Dedifferentiated amniotic fluid mesenchymal stem cell (primary cell): ENCODE results near the gene BPIFB4.
"Not testable (repeated sequence)": the region's sequence is repeated elsewhere in the genome, so short reads cannot be mapped to it uniquely, and the experiment has no call there.

Source experiments
- DNase-seq: peaks from one replicate; pipeline ENCODE4 v3.0.0-alpha.2; 2016; ENCODE audit errors: extremely low spot score

The BPIFB4 gene

DNA sequence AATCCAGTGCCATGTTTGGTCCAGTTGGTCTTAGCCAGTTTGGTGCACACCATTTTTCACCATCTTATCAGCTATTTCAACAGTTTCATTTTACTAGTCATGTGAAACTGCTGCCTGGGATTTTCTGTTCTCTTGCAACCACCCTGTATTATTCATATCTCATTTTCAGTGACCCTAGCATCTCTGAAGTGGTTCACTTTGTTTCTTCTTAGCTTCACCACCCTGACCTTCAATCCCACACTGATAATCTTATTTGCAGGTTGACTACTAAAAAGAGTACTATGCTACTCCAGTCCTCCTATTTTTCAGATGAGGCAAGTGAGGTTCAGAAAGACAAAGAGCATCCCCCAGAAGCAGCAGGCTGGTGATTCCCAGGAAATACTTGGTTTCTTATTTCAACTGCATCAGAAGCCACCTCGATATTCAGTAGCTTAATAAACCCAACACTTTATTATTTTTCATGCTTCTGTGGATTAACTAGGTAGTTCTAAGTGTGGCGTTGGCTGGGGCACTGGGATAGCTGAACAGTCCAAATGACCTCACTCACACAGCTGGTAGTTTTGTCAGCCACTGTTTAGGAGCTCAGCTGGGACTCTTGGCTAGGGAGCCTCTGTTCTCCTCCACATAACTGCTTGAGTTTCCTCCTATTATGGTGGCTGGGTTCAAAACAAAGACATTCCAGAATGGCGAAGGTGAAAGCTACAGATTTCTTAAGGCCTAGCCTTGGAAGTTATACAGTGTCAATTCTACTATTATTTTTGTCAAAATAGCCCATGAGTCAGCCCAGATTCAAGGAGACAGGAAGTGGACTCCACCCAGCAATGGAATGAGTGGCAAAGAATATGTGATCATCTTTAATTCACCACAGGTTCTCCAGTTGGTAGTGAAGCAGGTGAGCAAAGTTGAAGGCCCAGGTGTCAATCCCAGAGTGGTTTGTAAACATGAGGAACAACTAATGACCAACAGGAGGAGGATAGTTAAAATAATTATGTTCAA, 40.6 kb downstream of the BPIFB4 start:
- DNase-seq: no peak

DNA sequence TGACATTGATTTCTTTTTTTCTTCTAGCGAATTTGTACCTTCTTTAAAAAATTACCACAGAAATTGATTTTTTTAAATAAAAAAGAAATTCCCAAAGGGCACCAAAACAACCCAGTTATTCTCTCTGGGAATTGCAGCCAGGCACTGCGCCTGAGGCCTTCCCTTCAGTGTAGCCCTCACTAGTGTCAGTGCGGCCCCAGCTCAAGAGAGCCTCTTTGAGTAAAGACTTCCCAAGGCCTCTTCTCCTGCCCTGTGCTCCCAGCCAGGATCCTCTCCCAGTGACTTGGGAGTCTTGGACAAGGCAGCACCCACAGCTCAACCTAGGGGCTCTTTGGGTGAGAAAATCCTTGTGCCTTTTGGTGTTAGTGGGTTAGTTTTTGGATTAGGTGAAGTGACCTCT, 41.5 kb downstream of the BPIFB4 start:
- no peak for DNase-seq

DNA sequence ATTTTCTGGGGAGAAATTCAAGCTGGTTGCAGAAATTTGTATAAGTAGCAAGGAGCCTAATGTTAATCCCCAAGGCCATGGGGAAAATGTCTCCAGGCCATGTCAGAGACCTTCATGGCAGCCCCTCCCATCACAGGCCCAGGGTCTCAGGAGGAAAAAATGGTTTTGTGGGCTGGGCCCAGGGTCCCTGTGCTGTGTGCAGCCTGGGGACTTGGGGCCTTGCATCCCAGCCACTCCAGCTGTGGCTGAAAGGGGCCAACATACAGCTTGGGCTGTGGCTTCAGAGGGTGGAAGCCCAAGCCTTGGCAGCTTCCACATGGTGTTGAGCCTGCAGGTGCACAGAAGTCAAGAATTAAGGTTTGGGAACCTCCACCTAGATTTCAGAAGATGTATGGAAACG, 42.9 kb downstream of the BPIFB4 start:
- DNase-seq: not testable (repeated sequence)

DNA sequence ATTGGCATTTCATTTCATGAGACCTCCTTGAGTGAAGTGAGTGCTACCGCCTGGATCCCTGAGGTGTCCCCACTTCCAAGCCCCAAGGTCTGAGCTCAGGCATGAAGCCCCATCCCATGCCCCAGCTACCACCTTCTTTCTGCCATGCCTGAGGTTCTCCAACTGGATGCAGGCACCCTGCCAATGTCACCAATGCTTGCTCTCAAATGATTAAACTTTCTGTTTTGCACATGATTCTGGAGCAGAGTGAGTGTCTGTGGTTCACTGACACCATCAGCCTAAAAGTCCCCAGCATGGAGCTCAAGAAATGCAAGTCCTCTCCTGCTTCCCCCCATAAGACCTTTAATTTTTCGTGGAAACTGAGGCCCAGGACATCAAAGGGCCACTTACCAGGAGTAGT, 44.8 kb downstream of the BPIFB4 start:
- no peak for DNase-seq

DNA sequence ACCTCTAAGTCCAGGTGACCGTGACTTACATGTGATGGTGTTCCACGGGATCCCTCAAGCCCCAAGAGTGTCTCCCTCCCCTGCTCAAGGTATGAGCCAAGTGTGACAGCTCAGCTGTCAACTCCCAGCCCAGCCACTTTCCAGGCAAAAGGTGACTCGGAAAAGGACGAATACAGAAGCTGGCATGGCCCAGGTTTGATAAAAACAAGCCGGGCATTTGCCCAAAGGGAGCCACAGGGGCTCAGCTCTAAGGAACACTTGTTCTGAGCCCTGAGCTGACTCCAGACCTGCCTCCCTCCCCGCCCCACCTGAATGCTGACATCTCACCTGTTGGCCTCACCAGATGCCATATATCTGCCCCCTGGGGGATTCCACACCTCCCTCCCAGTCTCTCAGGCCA, 45.6 kb downstream of the BPIFB4 start:
- no peak for DNase-seq

DNA sequence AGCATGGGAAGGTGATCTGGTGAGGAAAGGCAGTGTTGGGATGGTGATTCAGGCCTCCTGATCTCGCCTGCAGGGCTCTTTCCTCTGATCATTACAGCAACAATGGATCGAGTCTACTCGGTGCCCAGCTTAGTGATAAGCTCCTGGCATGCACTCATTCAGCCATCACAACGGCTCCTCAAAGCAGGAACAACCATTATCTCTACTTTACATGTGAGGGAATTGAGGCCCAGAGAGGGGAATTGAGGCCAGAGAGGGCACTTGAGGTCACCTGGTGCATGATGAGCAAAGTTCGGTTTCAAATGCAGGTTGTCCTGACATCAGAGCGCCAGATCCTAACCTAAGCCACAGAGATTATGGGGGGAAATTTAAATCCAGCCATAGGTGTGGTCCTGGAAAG, 46.5 kb downstream of the BPIFB4 start:
- DNase-seq: no peak

DNA sequence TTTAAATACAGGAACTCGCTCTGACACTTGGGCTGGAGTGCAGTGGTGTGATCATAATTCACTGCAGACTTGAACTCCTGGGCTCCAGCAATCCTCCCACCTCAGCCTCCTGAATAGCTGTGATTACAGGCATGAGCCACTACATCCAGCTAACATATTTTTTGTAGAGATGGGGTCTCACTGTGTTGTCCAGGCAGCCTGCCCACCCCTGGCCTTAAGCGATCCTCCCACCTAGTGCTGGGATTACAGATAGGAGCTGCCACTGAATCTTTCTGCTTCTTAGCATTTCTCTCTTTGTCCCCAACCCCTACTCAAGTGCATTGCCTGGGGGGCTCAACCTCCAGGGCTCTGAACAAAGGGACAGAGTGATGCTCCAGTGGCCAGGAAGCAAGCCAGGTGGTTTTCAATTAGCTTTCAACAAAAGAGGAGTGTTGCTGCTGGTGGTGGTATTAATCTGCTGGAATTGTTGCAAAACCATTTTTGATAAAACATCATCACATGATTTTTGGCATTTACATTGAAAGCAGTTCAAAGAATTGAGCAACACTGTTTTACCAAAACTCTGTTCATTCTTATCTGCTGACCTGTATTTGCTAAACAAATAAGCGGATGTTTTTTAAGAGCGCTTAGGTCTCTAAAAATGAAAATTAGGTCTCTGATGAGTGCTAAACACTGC, 48.1 kb downstream of the BPIFB4 start:
- no peak for DNase-seq

DNA sequence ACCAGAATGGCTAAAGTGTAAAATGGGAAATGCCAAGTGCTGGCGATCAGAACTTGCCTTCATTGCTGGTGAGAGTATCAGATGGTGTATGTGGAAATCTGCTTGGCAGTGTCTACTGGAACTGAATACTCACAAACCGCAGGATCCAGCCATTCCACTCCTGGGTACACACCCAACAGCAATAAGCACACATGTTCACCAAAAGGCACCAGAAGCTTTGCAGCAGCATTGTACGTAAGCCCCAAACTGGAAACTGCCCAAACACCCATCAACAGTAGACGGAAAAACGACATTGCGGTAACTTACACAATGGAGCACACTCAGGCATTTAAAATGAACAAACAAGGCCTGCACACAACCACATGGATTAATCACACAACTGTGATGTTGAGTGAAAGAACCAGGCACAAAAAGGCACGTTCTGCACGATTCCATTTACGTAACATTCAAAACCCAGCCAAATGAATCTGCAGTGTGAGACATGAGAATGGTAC, 51.2 kb downstream of the BPIFB4 start:
- no peak for DNase-seq

DNA sequence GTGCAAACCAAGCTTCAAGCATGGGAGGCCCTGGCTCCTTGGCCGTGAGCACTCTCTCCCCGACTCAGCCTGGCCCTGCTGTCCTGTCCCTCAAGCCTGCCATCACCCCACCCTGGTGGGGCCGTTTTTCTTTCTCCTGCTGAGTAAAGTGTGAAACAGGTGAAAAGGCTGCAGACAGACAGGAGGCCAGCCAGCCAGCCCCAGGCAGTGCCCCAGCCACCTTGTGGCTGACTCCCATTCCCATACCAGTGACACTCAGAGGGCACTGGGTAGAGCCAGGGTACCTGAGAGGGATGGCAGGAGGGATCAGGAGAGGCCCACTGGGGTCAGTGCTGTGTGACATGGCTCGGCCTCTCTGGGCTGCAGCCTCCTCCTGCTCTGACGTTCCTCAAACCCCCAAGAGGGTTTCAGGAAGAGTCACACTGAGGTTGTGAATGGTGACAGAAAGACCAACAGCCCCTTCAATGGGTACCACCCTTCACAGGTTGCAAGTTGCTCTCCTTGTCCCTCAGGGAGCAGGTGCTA, 52.6 kb downstream of the BPIFB4 start:
- no peak for DNase-seq

DNA sequence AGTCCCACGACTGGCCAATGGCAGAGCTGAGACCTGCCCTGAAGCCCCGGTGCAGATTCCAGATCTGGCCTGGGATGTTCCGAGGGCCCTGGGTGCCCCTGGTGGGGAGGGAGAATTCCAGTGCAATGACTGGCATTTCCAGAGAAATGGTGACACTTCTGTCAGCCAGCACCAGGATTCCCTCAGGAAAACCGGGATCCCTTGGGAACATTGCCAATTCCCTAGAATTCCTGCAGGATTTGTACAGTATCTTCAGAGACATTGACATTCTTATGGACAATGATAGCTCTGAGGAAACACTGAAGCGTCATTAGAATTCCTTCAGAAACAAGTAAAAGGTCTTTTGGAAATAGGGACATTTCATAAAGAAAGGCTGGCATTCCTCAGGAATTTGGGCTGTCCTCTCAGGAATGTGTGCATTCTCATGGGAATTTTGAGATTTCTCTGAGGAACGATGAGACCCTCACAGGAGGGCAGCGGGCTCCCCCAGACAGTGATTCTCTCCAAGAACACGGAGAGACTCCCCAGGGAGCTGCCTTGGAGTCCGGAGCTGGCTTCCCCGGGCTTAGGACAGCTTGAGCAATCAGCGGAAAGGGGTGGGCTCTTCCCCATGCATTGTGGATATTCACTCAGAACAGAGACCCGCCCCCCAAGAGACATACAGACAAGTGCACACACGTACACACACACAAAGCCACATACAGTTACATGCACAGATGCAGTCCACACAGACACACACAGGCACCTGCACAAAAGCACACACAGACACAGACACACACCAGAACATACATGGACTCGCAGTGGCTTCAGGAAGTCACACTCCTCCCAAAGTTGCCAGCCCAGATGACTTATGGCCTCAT, 53.3 kb downstream of the BPIFB4 start:
- no peak for DNase-seq

DNA sequence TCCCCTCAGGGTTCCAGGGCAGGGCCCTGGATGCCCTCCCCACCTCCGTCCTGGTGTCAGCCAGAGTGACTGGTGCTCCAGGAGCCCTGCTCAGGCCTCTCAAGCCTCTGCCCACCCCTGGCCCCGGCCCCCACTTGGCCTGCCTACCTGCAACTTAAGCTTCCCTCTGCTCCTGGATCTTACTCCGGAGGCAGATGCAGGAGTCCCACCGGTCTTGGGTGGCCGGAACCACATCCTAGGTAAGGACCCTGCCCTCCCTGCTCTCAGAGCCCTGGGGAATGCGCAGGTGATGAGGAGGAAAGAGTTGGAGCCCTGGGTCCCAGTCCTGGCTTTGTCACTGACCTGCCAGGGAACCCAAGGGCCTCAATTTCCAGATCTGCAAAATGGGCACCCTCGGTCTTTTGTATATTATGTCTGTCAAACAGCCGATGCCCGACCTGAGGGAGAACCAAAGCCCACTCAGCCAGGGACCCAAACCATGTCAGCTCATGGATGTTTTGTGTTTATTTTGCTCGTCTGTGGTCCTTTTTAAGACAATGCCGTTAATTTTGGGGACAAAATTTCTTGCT, 54.0 kb downstream of the BPIFB4 start:
- DNase-seq: no peak

DNA sequence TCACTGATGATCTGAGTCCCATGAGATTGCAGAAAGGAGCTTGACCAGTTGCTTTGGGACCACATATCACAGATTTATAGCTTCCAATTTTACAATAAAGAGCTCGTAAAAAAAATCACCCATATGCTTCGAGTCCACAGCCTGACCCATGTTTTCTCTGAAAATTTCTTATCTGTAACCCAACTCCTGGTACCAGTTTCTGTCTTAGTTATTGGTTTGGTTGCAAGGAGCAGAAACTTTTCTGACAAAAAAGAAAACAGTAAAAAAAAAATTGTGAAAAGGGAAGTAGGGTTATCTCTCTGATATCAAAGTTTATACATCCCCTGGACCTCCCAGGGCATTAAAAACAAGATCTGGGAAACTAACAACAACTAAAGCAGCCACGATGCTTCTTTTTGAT, 57.8 kb downstream of the BPIFB4 start:
- no peak for DNase-seq

DNA sequence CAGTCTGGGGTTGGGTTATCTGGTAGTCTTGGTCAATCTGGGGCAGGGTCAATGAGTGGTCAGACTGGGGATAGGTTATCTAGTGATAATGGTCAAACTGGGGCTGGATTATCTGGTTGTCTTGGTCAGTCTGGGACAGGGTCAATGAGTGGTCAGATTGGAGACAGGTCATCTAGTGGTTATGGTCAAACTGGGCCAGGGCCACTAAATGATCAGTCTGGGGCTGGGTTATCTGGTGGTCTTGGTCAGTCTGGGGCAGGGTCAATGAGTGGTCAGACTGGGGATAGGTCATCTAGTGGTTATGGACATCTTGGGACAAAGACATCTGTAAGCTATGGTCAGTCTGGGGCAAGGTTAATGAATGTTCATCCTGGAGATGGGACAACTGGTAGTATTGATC, 60.0 kb downstream of the BPIFB4 start:
- no peak for DNase-seq

DNA sequence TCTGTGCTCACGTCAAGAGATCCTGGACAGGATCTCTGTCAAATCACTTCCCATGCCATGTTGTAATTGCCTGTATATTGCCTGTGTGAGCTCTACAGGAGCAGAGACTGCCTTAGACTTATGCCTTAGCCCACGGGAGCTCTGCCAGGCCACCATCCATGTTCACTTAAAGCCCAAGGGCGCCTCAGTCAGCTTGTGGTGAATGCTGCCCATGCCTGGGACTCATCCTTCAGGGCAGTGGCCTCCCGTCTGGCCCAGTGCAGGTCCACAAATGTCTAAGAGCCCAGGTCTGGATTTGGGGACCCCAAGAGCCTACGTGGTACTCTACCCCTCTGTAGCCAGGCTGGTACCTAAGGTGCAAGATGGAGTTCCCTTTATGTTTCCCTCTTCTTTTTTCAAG, 66.1 kb downstream of the BPIFB4 start:
- DNase-seq: no peak

DNA sequence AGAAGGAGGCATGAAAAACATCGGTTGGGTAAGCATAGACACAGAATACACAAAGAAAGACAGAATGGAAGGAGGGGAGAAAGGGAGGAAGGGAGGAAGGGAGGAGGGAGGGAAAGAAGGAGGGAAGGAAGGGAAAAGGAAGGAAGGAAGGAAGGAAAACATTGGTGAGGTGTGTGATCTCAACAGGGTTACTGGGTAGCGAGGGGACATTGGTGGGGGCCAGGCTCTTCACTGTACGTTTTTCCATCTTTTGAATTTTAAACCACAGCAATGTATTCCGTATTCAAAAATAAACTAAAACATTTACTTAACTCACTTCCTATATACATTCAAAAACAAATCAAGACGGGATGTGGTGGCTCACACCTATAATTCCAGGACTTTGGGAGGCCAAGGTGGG, 67.9 kb downstream of the BPIFB4 start:
- DNase-seq: no peak

DNA sequence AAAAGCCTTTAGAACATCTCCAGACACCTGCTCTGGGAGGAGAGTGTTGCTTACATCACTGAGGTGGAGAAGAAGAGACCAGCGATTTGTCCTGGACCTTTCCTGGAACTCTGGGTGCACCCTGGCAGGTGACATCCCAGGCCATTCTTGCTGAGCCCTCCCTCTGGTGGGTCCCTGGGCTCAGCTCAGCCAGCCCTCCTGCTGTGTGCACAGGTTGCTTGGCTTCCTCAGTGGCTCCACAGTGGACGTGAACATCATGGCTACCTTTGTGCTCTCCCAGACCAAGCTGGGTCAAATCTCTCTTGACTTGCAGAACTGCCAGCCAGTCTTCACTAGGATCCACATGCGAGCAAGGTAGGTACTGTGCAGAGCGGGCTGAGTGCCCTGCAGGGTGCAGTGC, 68.6 kb downstream of the BPIFB4 start:
- DNase-seq: no peak

DNA sequence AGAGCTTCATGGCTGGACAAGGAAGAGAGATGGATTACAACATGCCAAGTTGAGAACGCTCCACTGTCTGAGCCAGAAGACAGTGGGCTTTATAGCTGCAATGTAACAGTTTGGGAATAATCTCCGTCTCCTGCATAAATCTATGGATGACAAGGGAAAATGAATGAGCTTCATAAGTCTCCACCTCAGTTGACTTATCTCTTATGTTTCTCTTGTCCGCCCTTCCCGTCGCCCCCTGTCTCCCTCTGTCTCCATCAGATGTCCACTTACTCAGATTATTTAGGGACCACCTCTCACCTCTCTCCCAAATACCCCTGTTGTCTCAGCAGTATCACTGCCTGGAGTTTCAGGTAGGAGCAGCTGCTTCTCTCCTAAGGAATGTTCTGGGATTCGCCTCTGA, 74.8 kb downstream of the BPIFB4 start:
- no peak for DNase-seq

DNA sequence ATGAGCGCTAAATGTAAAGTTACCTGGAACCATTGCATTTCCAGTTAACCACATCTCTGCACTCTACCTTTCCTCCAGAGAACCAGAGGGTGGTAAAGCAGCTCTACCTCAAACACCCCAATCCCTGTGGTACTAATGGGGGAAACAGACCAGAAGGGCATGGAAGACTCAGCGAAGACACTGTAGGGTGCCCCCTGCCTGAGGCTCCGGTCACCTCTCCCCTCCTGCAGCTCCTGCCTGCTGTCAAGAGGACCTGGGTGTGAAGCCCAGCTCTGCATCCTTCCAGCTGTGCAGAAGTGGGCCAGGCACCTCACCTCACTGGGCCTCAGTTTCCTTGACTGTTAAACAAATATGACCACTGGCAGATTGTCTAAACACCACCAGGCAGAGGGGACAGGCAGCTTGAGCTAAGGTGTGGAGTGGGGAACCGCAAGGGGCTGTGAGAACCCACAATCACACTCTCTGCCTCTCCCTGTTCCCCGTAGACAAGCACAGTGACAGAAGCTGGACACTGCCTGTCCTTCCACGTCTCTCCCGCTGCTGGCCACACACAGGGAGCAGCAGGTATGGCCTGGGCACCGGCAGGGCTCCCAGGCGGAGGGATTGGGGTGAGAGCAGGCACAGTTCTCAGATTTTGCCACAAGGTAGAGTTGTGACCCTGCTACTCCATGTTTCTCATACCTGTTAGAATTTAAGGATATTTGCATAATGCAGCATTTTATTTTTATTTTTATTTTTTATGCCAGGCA, 79.4 kb downstream of the BPIFB4 start:
- no peak for DNase-seq

DNA sequence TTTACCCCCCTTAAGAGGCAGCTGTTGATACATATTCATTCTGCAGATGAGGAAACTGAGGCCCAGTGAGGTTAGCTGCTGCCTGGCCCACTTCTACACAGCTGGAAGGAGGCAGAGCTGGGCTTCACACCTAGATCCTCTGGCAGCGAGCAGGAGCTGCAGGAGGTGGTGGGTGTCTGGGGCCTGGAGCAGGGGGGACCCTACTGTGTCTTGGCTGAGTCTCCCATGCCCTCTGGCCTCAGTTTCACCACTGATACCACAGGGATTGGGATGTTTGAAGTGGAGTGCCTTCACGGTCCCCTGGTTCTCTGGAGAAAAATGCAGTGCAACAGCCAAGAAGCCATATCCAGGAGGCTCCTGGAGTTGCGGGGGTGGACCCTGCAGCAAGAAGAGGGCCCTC, 80.3 kb downstream of the BPIFB4 start:
- DNase-seq: no peak

DNA sequence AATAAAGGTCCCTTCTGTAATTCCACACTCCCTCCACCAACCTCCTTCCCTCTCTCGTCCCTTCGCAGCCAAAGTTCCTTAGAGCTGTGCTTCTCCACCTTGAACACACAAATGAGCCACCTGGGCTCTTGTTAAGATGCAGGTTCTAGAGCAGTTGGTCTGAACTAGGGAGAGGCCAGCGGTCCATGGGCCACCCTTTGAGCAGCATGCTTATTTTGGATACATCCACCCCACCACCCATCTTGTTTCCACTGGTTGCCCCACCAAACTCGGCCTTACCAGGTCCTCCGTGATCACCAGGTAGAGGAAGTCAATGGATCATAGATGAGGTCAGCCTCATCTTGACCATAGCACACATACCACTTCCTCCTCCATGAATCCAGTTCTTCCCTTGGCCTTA, 81.2 kb downstream of the BPIFB4 start:
- DNase-seq: no peak
